ENCODE data around the gene GCLC. TPM values are rescaled to one million over a fixed set of nuclear protein-coding genes. Genes with fewer than 3 reads are reported as not detected.

The GCLC gene
- total RNA-seq, 1 experiment from 2014 or later = 47.1 TPM

DNA sequence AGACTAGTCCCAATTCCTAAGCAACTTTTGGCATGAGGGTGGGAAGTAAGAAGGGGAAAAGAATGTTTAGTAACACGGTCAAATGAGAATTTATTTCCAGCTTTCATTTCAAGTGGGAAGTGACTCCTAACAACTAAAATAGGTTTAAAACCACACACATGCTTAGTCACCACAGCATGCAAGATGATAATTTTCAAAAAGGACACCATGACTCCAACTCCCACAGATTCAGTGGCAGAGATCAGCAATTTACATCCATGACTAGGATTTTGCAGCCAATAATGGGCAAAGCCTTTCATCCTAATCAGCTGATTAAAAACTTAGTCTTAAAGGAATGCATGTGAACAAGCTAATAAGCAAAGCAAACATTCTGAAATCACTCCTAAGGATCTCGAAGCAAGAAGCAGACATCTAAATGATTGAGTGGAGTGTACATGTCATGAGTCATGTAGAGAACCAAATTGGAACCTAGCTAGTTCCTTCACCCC lies 48.1 kb upstream of the GCLC start (continued):
- TF ChIP-seq STAT6 (CRISPR knock-in tag; conservative IDR thresholded peaks at IDR 0.05; ENCODE audit: low read depth) = no peak
- no peak for TF ChIP-seq RELA (CRISPR knock-in tag; IDR thresholded peaks at IDR 0.05; ENCODE audit: borderline replicate concordance)

GRCh38 chr6:53591873-53592272 lies 47.0 kb upstream of the GCLC start:
- no peak for ATAC-seq
- Mint-ChIP-seq H3K27me3 (ENCODE audit: low read depth) (no peaks in the 10 kb centered on the region), H3K4me3 (no peak overlapping the region), H3K36me3 (no peaks in the 10 kb centered on the region), H3K9me3 (peaks cover 5% of the 10 kb centered on the region), H3K27ac (no peak overlapping the region), H3K4me1 (peaks cover 19% of the 10 kb centered on the region)
- no peak for TF ChIP-seq MYBL2 (CRISPR knock-in tag; IDR thresholded peaks at IDR 0.05)
- no peak for TF ChIP-seq ZBTB21 (CRISPR knock-in tag; IDR thresholded peaks at IDR 0.05; ENCODE audit: borderline replicate concordance)
- TF ChIP-seq EMX1 (CRISPR knock-in tag; IDR thresholded peaks at IDR 0.05) = no peak
- TF ChIP-seq ZNF219 (CRISPR knock-in tag; IDR thresholded peaks at IDR 0.05; ENCODE audit: borderline replicate concordance) = no peak
- TF ChIP-seq, protein P1, sequence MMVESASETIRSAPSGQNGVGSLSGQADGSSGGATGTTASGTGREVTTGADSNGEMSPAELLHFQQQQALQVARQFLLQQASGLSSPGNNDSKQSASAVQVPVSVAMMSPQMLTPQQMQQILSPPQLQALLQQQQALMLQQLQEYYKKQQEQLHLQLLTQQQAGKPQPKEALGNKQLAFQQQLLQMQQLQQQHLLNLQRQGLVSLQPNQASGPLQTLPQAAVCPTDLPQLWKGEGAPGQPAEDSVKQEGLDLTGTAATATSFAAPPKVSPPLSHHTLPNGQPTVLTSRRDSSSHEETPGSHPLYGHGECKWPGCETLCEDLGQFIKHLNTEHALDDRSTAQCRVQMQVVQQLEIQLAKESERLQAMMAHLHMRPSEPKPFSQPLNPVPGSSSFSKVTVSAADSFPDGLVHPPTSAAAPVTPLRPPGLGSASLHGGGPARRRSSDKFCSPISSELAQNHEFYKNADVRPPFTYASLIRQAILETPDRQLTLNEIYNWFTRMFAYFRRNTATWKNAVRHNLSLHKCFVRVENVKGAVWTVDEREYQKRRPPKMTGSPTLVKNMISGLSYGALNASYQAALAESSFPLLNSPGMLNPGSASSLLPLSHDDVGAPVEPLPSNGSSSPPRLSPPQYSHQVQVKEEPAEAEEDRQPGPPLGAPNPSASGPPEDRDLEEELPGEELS (CRISPR knock-in tag; IDR thresholded peaks at IDR 0.05) = no peak
- DNase-seq (ENCODE audit: low spot score) = no peak
- POLR2A ChIA-PET = no interaction called here
- CTCF ChIA-PET = no interaction called here

- no peaks in the 10 kb centered on the region; the same call in 1 of the 2 replicates for H3K9me3 Mint-ChIP-seq
- H3K36me3 Mint-ChIP-seq = no peaks in the 10 kb centered on the region
- ATAC-seq = no peak
- DNase-seq (ENCODE audit: low spot score) = no peak
- CTCF ChIA-PET = interaction anchor here (0.8 kb wide), 1 partner anchor 139 kb away, joined by 3 read pairs; no protein-coding TSS in a partner anchor
- H3K27ac Mint-ChIP-seq = no peak overlapping the region
- no peak overlapping the region for H3K4me3 Mint-ChIP-seq
- no peak for TF ChIP-seq ZNF423 (CRISPR knock-in tag; IDR thresholded peaks at IDR 0.05)
- TF ChIP-seq, protein P2, sequence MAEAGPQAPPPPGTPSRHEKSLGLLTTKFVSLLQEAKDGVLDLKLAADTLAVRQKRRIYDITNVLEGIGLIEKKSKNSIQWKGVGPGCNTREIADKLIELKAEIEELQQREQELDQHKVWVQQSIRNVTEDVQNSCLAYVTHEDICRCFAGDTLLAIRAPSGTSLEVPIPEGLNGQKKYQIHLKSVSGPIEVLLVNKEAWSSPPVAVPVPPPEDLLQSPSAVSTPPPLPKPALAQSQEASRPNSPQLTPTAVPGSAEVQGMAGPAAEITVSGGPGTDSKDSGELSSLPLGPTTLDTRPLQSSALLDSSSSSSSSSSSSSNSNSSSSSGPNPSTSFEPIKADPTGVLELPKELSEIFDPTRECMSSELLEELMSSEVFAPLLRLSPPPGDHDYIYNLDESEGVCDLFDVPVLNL (CRISPR knock-in tag; IDR thresholded peaks at IDR 0.05; ENCODE audit: borderline replicate concordance, low read depth) = no peak
- no peak for TF ChIP-seq GTF2I (CRISPR knock-in tag; conservative IDR thresholded peaks at IDR 0.05)
- no peak for TF ChIP-seq FOXP1 (CRISPR knock-in tag; IDR thresholded peaks at IDR 0.05; ENCODE audit: borderline replicate concordance)
- no peak for TF ChIP-seq MYBL2 (CRISPR knock-in tag; IDR thresholded peaks at IDR 0.05)
- TF ChIP-seq KAT7 (CRISPR knock-in tag; IDR thresholded peaks at IDR 0.05; ENCODE audit: borderline replicate concordance) = no peak
- TF ChIP-seq JUN (CRISPR knock-in tag; IDR thresholded peaks at IDR 0.05) = no peak
- TF ChIP-seq ESRRA (CRISPR knock-in tag; IDR thresholded peaks at IDR 0.05; ENCODE audit: borderline replicate concordance) = no peak
- TF ChIP-seq ETV6 (CRISPR knock-in tag; IDR thresholded peaks at IDR 0.05) = no peak
- H3K4me1 Mint-ChIP-seq = peaks cover 19% of the 10 kb centered on the region
- POLR2A ChIA-PET = no interaction called here
- no peaks in the 10 kb centered on the region for H3K27me3 Mint-ChIP-seq (ENCODE audit: low read depth)
Measured at GRCh38 chr6:53588816-53589509, 44.1 kb upstream of the GCLC start.

All from WTC11 (cell line).